Measurements from ENCODE around the gene RAB43.

The RAB43 gene

DNA sequence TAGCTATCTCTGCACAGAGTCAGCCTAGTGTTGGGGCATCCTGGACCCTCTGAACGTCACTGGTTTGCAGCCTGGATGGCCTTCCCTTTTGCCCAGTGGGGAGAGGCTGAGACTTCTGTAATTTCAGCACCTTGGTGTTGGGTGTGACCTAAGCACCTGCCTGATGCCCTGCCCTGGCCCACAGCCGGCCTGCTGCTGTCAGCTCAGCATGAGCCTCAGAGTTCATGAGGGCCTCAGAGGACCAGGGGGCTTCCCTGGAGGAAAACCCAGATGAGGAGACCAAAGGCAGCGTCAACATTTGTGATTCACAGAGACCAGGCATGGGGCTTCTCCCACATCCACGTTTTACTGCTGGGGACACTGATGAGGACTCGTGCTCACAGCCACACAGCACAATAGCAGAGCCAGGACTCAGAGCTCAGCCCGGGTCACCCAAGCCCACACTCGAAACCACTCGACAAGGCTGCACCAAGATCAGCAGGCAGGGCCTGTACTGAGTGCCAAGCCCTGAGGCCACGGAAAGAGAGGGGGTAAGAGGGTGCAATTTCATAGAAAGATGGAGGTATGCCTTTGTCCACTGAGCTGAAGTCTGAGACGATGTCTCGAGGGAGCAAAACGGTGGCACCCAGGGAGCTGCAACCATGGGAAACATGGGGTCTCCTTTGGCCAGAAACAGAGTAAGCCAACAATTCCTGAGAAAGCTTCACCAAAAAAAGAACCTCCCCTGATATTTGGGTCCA is 70.9 kb downstream of the RAB43 start:
- Mint-ChIP-seq H3K4me3 (no peak overlapping the region), H3K36me3 (ENCODE audit: low read depth) (peaks cover 4% of the 10 kb centered on the region), H3K27ac (no peak overlapping the region), H3K4me1 (ENCODE audit: low read depth) (peaks cover 19% of the 10 kb centered on the region), H3K27me3 (no peaks in the 10 kb centered on the region), H3K9me3 (peaks cover 8% of the 10 kb centered on the region)
- DNase-seq: no peak

DNA sequence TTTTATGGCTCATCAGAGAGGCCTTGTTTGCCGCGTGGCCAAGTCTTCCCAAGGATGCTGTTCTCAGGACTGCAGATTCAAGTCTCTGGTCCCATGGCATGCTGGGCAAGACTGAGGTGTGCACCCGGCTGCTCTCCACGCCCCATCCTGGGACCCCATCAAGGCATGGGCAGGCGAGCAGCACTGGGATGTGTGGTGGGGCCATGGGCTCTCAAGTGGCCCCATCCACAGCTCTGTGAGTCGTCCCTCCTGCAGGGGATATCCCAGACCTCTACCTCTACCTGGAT is 74.1 kb downstream of the RAB43 start:
- no peak for DNase-seq
- Mint-ChIP-seq H3K36me3 (ENCODE audit: low read depth) (peaks cover 4% of the 10 kb centered on the region), H3K4me1 (ENCODE audit: low read depth) (peaks cover 13% of the 10 kb centered on the region), H3K27me3 (no peaks in the 10 kb centered on the region), H3K27ac (no peak overlapping the region), H3K9me3 (peaks cover 8% of the 10 kb centered on the region), H3K4me3 (no peak overlapping the region)

DNA sequence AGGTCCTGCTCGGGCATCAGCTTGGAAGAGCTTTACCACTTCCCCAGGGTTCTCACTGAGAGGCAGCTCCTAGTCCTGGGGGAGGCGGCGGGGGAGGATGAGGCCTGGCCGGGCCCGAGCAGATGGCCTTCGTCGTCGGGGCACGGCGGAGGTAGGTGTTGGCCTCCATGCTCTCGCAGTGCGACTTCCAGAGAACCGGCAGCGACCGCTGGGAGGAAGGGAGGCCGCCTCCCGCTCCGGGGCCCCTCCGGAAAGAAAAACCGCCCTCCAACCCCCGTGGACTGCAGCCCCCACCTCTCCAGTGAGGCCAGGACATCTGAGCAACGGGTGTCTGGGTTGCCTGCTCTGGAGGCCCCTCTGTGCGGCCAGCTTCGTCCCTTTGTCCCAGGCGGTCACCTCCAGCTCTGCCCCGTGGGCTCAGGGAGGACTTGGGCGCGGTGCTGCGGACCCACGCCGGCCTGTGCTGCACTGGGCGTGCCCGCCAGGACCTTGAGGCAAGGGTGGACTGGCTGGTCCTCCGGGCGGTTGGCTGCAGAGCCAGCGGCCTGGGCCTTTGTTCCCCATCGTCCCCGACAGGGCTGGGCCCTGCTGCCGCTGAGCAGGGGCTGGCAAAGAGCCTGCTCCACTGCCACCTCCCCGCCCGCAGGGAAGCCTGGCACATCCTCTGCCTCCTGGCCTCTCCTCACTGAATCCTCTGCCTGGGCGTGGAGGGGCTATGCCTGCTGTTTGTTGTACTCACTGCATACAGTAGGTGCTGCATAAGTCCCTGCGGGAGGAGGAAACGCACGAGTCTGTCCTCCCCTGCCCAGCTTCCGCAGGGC is 74.7 kb downstream of the RAB43 start:
- Mint-ChIP-seq H3K9me3 (peaks cover 8% of the 10 kb centered on the region), H3K36me3 (ENCODE audit: low read depth) (peaks cover 4% of the 10 kb centered on the region), H3K27me3 (no peaks in the 10 kb centered on the region), H3K27ac (no peak overlapping the region), H3K4me1 (ENCODE audit: low read depth) (peaks cover 12% of the 10 kb centered on the region), H3K4me3 (peak overlapping the region; percentile 70)
- DNase-seq: no peak

DNA sequence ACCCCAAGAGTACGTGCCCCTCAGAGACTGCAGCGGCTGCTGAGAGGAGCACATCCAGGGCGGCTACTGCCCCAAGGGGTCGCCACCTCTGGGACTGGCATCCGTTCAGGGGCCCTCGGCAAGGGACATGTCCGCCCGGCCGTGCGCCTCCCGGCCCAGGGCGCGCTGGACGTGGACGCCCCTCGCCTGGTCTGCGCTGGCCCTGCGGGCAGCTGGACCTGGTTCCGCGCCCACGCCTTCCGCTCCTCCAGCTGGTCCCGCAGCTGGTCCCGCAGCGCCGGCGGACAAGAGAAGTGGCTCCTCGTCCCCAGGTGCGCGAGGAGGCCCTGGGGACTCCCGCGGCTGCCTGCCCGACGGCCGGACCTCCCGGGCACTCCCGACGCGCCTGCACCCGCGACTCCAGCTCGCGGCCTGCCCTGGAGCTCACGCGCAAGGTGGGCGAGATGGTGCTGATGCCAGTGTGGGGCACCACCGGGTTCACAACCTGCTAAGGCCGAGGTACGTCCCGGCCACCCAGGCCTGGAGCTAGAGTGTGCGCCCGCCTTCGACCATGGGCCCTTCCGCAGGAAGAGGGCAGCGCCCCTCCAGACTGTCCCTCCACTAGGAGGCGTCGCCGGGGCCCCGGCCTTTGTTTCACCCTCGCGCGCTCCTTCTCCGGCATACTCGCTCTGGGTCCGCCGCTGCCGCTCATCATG is 75.4 kb downstream of the RAB43 start:
- peak; percentile 68 for DNase-seq
- H3K4me3 Mint-ChIP-seq: peak overlapping the region; percentile 70

DNA sequence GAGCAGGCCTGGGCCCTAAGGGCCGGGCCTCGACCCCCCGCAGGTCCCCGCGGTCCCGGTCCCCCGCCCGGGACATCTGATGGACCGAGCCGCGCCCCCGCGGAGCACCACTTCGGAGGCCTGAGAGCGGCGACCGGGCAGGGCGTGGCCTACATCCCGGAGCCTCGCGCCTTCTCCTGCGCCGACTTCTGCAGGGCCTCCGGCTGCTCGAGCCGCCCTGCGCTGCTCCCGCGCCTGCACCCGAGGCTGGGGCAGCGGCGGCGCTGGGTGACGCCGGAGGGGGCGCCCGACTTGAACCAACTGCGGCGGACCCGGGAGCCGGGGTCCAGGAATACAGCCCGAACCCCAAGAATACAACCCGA is 75.9 kb downstream of the RAB43 start:
- Mint-ChIP-seq H3K4me1 (ENCODE audit: low read depth) (peaks cover 11% of the 10 kb centered on the region), H3K27ac (no peak overlapping the region), H3K27me3 (no peaks in the 10 kb centered on the region), H3K4me3 (peak overlapping the region; percentile 70), H3K9me3 (peaks cover 8% of the 10 kb centered on the region), H3K36me3 (ENCODE audit: low read depth) (peaks cover 4% of the 10 kb centered on the region)
- peak; percentile 74 for DNase-seq

More for the DNA sequence above, 75.4 kb downstream of the RAB43 start:
- peaks cover 11% of the 10 kb centered on the region for H3K4me1 Mint-ChIP-seq (ENCODE audit: low read depth)
- H3K9me3 Mint-ChIP-seq: peaks cover 8% of the 10 kb centered on the region
- peaks cover 4% of the 10 kb centered on the region for H3K36me3 Mint-ChIP-seq (ENCODE audit: low read depth)
- no peaks in the 10 kb centered on the region for H3K27me3 Mint-ChIP-seq
- no peak overlapping the region for H3K27ac Mint-ChIP-seq

DNA sequence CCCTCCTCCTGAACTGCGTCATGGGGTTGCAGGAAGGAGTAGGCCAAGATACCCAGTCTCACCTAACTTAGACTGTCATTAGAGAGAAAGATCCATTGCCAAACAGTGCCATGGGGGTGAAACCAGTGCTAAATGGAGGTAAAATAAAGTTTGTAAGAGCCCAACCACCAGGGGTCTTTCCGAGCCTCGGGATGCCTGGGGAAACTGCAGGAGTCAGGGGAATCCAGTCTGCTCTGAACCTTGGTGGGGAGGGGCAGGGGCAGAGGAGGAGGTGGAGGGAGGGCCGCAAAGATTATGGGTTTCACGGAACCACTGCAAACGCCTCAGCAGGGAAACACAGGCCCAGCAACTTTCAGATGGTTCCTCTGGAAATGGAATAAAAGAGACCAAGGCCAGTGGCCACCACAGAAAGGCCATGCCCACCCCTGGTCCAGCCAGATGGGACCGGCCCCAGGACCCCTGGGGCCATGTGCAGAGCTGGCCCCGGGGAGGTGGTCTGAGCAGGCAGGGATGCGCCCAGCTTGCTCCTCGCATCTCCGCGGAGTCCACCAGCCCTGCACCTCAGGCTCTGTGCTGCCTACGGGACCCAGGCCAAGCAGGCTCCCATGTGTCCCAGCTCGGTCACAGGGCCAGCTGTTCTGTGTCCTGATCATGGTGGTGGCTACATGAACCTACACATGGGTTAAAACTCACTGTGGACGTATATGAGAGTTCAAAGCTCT is 80.9 kb downstream of the RAB43 start:
- no peaks in the 10 kb centered on the region for H3K9me3 Mint-ChIP-seq
- no peaks in the 10 kb centered on the region for H3K36me3 Mint-ChIP-seq (ENCODE audit: low read depth)
- H3K27ac Mint-ChIP-seq: no peak overlapping the region
- no peaks in the 10 kb centered on the region for H3K27me3 Mint-ChIP-seq
- no peak overlapping the region for H3K4me3 Mint-ChIP-seq
- DNase-seq: no peak
- peaks cover 18% of the 10 kb centered on the region for H3K4me1 Mint-ChIP-seq (ENCODE audit: low read depth)

DNA sequence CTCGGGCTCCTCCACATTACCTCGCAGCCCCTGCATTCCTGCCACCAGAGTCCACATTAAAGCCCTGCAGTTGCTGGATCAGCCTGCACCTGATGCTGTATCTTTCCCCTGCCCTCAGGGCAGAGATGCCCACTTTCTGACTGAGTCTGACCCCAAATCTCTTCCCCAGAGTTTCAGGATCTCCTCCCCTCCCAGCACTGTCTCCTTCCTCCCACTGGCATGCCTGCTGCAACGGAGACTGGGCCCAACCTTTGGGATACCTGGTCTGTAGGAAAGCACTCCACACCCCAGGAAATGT is 81.6 kb downstream of the RAB43 start:
- Mint-ChIP-seq H3K27ac (no peak overlapping the region), H3K9me3 (no peaks in the 10 kb centered on the region), H3K4me1 (ENCODE audit: low read depth) (peaks cover 23% of the 10 kb centered on the region), H3K4me3 (no peak overlapping the region), H3K27me3 (no peaks in the 10 kb centered on the region), H3K36me3 (ENCODE audit: low read depth) (no peaks in the 10 kb centered on the region)
- no peak for DNase-seq

DNA sequence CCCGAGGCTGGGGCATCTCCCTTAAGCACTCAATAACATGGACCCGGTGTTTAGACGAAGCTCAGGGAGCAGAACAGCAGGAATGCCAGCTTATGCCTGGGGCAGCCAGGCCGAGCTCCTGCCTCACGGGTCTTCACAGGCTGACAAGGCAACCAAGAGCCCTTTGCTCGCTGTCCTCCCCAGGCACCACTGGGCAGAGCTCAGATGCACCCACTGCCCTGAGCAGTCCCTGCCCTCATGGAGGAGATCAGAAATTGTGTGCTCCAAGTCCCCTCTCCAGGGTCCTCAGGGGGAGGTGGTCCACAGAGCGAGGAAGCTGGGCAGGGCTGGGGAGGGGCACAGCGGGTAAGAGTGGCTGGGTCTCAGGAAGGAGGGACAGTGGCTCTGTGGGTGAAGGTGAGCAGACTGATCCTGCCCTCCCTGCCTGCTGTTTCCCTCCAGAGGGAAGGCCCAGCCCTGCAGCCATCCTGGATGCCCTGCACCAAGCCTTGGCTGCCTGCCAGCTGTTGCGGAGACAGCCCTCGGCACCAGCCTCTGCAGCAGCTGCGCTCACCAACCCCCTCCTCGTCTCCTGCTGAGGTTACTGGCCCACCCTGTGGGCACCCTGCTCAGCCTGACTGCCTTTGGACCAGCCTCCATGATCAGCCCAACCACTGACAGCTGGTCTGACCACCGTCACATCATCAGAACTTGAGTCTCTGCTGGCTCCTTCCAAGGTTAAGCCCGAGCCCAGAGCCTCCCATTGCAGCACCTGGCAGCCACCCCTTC is 82.1 kb downstream of the RAB43 start:
- H3K9me3 Mint-ChIP-seq: no peaks in the 10 kb centered on the region
- no peak overlapping the region for H3K27ac Mint-ChIP-seq
- no peaks in the 10 kb centered on the region for H3K36me3 Mint-ChIP-seq (ENCODE audit: low read depth)
- H3K27me3 Mint-ChIP-seq: no peaks in the 10 kb centered on the region
- no peak overlapping the region for H3K4me3 Mint-ChIP-seq
- peaks cover 21% of the 10 kb centered on the region for H3K4me1 Mint-ChIP-seq (ENCODE audit: low read depth)
- no peak for DNase-seq

DNA sequence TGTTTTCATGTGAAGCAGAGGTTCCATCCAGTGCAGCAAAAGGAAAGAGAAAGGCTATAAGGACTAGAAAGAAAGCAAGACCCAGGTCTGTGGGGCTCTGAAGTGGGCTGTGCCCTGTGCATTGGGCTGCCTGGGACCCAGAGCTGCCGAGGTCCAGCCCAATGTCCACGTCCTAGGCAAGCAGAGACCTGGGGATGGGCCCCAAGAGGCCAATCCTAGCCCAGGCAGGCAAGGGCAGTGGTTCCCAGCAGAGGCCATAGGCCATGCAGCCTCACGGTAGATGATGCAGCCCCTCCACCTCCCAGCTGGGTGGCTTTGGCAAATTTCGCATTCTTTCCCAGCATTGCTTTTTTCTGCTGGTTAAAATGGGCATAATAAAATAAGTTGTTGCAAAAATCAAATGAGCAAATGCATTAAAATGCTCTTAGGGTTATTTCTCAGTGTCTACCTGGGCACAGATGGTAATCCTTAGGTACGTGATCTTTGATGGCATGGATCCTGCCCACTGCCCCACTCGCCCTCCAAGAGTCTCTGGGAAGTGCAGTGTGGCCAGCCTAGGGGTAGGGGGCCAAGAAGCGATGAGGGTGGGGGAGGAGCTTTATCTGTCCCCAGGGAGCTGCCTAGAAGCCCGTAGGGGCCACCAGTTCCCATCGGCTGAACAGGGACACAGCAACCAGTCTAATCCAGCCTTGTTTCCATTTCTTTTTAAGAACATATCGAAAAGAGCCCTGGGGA is 83.3 kb downstream of the RAB43 start:
- Mint-ChIP-seq H3K27ac (no peak overlapping the region), H3K9me3 (no peaks in the 10 kb centered on the region), H3K27me3 (no peaks in the 10 kb centered on the region), H3K36me3 (ENCODE audit: low read depth) (no peaks in the 10 kb centered on the region), H3K4me1 (ENCODE audit: low read depth) (peaks cover 21% of the 10 kb centered on the region), H3K4me3 (no peak overlapping the region)
- no peak for DNase-seq
